ENCODE measurements around the gene FEV.

The FEV gene

DNA sequence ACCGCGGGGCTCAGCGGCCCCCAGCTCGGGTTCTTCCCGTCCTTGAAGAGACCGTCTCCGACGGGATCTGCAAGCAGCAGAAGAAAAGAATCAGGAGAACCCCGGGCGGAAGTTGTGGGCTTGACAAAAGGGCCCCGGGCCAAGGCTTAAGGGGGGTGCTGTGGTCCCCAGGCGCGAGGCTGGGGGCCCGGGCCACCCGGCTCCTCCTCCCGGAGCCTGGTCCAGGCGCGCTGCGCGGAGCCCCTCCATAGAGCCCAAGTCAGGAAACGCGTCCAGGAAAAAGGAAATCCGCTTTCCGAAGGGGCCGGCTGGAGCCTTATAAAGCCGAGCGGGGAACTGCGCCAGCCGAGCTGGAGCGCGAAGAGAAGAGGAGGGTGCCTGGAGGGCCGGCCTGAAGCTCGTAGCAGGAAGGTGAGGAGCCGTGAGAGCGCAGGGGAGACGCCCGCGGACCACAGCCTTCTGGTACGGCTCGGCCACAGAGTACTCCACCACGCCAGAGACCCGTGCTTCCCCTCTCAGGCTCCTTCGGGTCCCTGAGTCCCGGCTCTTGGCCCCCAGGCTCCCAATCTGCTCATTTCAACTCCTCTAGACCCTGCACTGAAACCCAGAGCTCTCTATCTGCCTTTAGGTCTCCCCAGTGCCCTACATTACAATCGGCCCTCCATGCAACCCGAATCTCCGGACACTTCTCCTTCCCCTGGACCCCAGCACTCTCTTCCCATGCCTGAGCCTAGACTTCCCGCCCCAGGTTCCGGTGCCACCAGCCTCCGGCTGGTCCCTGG lies 554 bp downstream of the FEV start:
- no peak overlapping the region for H3K27ac Mint-ChIP-seq
- no peak for TF ChIP-seq CTCF (IDR thresholded peaks at IDR 0.05)
- H3K4me1 Mint-ChIP-seq, result peaks cover 11% of the 10 kb centered on the region
- DNase-seq, result no peak
- H3K9me3 Mint-ChIP-seq, result no peaks in the 10 kb centered on the region
- peak overlapping the region; percentile 72 for H3K4me3 Mint-ChIP-seq
- H3K36me3 Mint-ChIP-seq (ENCODE audit: low read depth), result no peaks in the 10 kb centered on the region
- peaks cover 99% of the 10 kb centered on the region for H3K27me3 Mint-ChIP-seq (ENCODE audit: low read depth, poor library complexity)

GRCh38 chr2:218983934-218984238 lies 1.1 kb downstream of the FEV start:
- Mint-ChIP-seq H3K36me3 (ENCODE audit: low read depth) (no peaks in the 10 kb centered on the region), H3K9me3 (no peaks in the 10 kb centered on the region), H3K27me3 (ENCODE audit: low read depth, poor library complexity) (peaks cover 99% of the 10 kb centered on the region), H3K4me3 (no peak overlapping the region), H3K27ac (no peak overlapping the region), H3K4me1 (peaks cover 11% of the 10 kb centered on the region)
- no peak for DNase-seq
- no peak for TF ChIP-seq CTCF (IDR thresholded peaks at IDR 0.05)

DNA sequence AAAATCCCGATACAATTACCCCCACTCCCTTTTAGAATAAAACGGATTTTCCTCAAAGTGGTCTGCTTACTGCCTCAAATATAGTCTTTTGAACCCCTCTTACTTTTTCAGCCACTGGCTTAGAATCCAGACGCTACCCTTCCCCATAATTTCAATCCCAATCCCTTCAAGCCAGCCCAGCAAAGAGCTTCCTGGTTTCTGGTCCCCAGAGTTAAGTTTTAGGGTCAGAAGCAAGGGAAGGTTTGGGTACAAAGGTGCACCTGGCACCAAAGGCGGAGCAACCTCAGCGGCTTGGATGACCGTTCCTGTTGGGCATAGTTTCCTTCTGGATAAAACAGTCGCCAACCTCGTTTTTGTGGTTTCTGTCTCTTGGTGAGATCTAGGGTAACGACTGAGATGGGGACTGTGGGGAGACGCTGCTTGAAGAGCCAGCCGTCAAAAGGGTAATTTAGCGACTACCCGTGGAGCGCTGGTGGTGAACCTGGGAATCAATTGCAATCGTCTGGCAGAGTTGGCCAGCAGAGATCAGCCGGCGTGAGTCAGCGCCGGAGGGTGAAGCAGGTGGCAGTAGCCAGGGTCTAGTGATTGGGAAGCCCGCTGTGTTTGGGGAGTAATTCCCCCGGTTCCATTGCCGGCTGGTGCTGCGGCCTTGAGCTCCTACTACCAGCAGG lies 1.6 kb downstream of the FEV start:
- no peaks in the 10 kb centered on the region for H3K36me3 Mint-ChIP-seq (ENCODE audit: low read depth)
- H3K4me3 Mint-ChIP-seq, result peak overlapping the region; percentile 30
- no peak for TF ChIP-seq CTCF (IDR thresholded peaks at IDR 0.05)
- no peak for DNase-seq
- no peak overlapping the region for H3K27ac Mint-ChIP-seq
- no peaks in the 10 kb centered on the region for H3K9me3 Mint-ChIP-seq
- peaks cover 11% of the 10 kb centered on the region for H3K4me1 Mint-ChIP-seq
- peaks cover 99% of the 10 kb centered on the region for H3K27me3 Mint-ChIP-seq (ENCODE audit: low read depth, poor library complexity)

DNA sequence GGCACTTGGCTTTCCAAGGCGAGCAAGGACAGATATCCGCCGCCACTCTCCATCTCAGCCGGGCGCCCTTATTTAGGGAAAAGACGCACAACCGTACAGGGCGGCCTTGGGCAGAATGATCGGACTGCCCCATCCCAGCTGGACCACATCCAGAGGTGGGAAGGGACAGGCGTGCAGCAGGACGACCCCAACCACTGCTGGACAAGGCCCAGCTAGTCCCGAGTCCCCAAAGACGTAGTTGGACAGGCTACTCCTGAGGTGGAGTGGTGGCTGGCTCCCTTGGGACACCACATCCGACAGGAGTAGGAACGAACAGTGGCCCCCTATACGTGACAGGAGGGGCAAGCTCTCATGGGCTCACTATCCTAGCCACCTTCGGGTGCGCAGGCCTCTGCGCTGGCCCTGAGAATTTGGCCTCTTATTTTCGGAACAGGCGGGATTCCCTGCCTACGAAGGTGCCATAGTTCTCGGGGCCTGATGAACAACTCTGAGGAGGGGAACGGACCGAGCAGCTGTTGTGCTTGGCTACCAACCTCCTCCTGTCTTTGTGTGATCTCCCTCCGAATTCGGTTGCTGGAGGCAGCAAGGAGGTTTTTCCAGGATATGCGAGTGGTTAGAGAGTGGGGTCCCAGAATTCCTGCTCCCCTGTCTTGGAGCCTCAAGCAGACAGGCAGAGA lies 2.3 kb downstream of the FEV start:
- Mint-ChIP-seq H3K27ac (no peak overlapping the region), H3K4me1 (peaks cover 11% of the 10 kb centered on the region), H3K4me3 (peak overlapping the region; percentile 45), H3K9me3 (no peaks in the 10 kb centered on the region), H3K27me3 (ENCODE audit: low read depth, poor library complexity) (peaks cover 99% of the 10 kb centered on the region), H3K36me3 (ENCODE audit: low read depth) (no peaks in the 10 kb centered on the region)
- TF ChIP-seq CTCF (IDR thresholded peaks at IDR 0.05), result no peak
- DNase-seq, result no peak

DNA sequence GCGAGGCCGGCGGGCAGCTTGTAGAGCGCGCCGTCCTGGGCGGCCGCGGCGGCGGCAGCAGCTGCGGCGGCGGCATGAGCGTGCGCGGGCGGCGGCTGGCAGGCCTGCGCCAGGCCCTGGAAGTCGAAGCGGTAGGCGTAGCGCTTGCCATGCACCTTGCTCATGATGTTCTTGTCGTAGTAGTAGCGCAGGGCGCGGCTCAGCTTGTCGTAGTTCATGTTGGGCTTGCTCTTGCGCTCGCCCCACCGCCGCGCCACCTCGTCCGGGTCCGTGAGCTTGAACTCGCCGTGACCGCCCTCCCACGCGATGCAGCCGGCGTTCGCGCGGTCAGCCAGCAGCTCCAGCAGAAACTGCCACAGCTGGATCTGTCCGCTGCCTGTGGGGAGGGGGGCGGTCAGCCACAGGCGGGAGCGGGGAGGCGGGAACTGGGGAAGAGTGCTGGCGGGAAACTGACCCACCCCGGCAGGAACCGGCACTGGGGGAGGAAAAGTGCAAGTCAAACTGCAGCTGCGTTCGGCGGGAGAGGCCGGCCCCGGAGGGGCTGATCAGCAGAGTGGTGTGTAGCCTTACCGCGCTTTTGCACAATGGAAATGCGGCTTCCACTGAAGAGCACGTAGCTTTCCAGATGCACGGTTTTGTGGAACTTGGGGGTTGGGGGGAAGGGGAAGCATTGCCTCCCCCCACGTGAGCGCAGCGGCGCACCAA lies 3.0 kb downstream of the FEV start:
- no peak for TF ChIP-seq CTCF (IDR thresholded peaks at IDR 0.05)
- peaks cover 99% of the 10 kb centered on the region for H3K27me3 Mint-ChIP-seq (ENCODE audit: low read depth, poor library complexity)

More for the DNA sequence above, 3.0 kb downstream of the FEV start:
- peak; percentile 61 for DNase-seq
- H3K27ac Mint-ChIP-seq, result no peak overlapping the region
- peaks cover 11% of the 10 kb centered on the region for H3K4me1 Mint-ChIP-seq
- H3K9me3 Mint-ChIP-seq, result no peaks in the 10 kb centered on the region
- H3K36me3 Mint-ChIP-seq (ENCODE audit: low read depth), result no peaks in the 10 kb centered on the region
- peak overlapping the region; percentile 45 for H3K4me3 Mint-ChIP-seq

Data from nephron progenitor cell (in vitro differentiated cells).